GM21390 (cell line): ENCODE results near the gene THAP12.

Source experiments
- ATAC-seq: cut with Tn5 transposase; IDR thresholded peaks from one replicate; pipeline ENCODE4 v1.9.1; 2021; ENCODE audit not compliant: unreplicated experiment

THAP12 gene

DNA sequence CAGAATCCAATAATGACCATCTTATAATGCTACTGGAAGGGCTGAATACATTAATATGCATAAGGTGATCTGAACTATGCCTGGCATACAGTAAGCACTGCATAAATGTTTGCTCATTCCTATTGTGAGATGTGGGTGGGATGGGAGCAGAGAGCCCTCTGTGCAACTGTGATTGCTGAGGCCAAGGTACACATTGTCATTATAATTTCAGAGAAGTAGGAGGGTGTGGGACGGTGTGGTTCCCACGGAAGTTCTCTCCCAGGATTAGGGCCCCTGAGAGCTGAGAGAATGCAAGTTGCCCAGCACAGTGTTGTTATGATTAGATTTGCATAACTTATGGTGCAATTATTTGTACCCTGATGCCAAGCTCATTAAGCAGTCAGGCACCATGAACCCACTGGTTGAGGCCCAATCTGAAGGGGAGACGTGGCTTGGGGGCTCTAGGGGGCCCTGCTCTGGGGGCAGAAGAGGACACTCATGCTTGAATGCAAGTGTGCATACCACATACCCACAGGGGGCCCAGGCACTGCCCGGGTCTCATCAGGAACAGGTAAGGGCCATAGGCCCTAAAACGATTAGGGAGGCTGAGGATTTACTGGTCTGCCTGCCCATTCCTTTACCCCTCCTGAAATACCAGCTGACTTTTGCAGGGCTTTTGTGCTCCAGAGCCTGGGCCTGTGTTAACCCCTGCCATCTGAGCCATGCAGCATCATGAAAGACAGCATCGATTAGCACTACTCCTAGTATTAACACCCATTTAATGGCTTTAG is 72.8 kb downstream of the THAP12 start:
- no peak for ATAC-seq

DNA sequence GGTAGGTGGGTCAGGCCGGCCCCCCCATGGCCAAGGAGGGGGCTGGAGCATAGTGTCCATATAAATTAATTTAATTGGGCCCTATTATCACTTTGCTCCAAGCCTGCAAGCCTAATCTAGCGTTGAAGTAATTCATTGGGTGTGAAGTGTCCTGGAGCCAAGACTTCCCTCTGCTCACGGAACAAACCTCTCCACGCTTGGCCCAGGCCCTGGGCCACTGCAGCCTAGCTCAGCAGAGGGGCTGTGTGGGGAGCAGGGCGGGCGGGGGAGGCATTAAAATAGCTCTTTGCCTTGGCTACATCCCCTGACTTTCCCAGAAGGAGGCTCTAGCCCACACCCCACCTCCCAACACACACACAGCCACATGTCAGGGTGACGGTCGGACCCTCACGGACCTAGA is 73.5 kb downstream of the THAP12 start:
- ATAC-seq = no peak

DNA sequence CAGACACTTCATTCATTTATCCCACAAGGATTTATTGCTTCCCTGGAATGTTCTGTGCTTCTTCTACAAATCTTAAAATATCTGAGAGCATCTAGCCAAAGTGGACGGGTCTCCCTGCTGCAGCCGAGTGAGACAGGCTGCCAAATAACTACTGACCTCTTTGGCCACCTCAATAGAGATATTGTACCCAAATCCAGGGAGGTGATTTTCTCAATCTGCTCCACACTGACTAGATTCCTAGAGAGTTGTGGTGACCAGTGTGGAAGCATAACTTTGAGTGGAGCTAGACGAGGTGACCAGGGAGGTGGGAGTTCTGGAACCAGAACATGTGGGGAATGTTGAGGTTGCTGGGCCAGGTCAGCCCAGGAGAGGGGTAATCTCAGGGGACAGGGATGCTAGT is 77.5 kb downstream of the THAP12 start:
- ATAC-seq = no peak

DNA sequence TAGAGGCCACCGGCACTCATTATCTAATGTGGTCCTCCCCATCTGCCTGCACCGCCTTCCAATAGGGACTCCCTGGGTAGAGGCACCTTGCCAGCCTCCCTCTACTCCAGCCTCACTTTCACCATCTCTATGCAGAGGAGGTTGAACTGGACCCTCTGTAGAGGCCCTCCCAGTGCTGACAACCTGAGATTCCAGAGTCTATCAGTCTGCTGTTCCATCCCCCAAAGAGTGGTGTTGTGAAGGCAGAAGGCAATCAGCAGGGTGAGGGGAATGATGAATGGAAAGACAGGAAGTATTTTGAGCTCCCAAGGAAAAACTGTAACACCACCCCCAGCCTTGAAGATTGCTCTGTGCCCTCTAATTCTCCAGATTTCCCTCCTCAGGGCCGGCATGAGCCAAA is 77.9 kb downstream of the THAP12 start:
- ATAC-seq = no peak
